GM19328 (cell line): ENCODE data around the gene STRN4.
A peak's percentile ranks its signal among the peaks of the same experiment; 100 is the strongest.

Experiments
- ATAC-seq: cut with Tn5 transposase; IDR thresholded peaks from one replicate; pipeline ENCODE4 v1.9.1; 2021; ENCODE audit warnings: mild to moderate bottlenecking, moderate library complexity; ENCODE audit not compliant: unreplicated experiment

The STRN4 gene

GRCh38 chr19:46726551-46726950, 19.7 kb downstream of the STRN4 start:
- no peak for ATAC-seq

GRCh38 chr19:46725859-46726393, 20.3 kb downstream of the STRN4 start:
- no peak for ATAC-seq

GRCh38 chr19:46725036-46725820, 21.0 kb downstream of the STRN4 start:
- ATAC-seq = no peak

GRCh38 chr19:46724468-46724867, 21.8 kb downstream of the STRN4 start:
- ATAC-seq = no peak

GRCh38 chr19:46723471-46723870, 22.8 kb downstream of the STRN4 start:
- no peak for ATAC-seq

GRCh38 chr19:46723023-46723461, 23.2 kb downstream of the STRN4 start:
- ATAC-seq = no peak

- no peak for ATAC-seq
Observed at GRCh38 chr19:46722421-46723022, 23.7 kb downstream of the STRN4 start.

GRCh38 chr19:46722004-46722380, 24.3 kb downstream of the STRN4 start:
- no peak for ATAC-seq

- no peak for ATAC-seq
Observed at GRCh38 chr19:46721269-46722003, 24.8 kb downstream of the STRN4 start.

GRCh38 chr19:46720503-46721239, 25.6 kb downstream of the STRN4 start:
- no peak for ATAC-seq

- ATAC-seq = no peak
Observed at GRCh38 chr19:46719629-46720502, 26.4 kb downstream of the STRN4 start.

- no peak for ATAC-seq
Observed at GRCh38 chr19:46718934-46719622, 27.2 kb downstream of the STRN4 start.

- ATAC-seq = no peak
Observed at GRCh38 chr19:46718157-46718933, 27.9 kb downstream of the STRN4 start.

- no peak for ATAC-seq
Observed at GRCh38 chr19:46717716-46718143, 28.5 kb downstream of the STRN4 start.

- peak; percentile 41 for ATAC-seq
Observed at GRCh38 chr19:46717034-46717715, 29.1 kb downstream of the STRN4 start, which contains the start of gene PRKD2. Gene PRKD2, minus strand, starts transcription at chr19:46717114. Its CDS starts 744 bp downstream, at chr19:46716370.

GRCh38 chr19:46716672-46717033, 29.6 kb downstream of the STRN4 start:
- ATAC-seq = no peak

GRCh38 chr19:46715975-46716671, 30.1 kb downstream of the STRN4 start:
- no peak for ATAC-seq
